Fibroblast of skin of left quadriceps (primary cell): ENCODE data around the gene IL16.
"Not testable (repeated sequence)": the region's sequence is repeated elsewhere in the genome, so short reads cannot be mapped to it uniquely, and the experiment has no call there.

Experiments used
- DNase-seq, 2 experiments: peaks; one replicate each; pipeline ENCODE4 v3.0.0-alpha.2; 2013; ENCODE audit warnings: low read depth in 2 of 2

IL16 gene

GRCh38 chr15:81196576-81197254, at the start of gene IL16:
TSS of gene IL16 (plus strand) at chr15:81196879. CDS start at chr15:81225400, 28,521 bp downstream.
- DNase-seq = no peak

GRCh38 chr15:81151389-81151788, 45.3 kb upstream of the IL16 start:
- no peak for DNase-seq

DNA sequence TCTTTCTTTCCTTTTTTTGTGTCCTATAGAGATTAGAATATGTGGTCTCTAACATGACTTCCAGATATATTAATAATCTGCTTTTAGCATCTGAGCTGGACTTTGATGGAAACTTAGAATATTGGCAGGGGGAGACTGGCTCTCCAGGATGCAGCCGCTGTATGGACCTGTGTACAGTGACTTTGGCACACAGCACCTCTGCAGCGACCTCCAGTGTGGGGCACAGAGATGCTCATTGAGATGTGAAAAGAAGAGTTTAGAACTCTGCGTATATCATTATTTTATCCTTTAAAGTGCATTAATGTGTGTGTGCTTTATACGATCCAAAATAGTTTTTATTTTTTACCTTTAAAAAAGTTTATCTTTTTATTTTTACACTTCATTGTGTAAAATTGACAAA, 44.3 kb upstream of the IL16 start:
- DNase-seq = no peak

DNA sequence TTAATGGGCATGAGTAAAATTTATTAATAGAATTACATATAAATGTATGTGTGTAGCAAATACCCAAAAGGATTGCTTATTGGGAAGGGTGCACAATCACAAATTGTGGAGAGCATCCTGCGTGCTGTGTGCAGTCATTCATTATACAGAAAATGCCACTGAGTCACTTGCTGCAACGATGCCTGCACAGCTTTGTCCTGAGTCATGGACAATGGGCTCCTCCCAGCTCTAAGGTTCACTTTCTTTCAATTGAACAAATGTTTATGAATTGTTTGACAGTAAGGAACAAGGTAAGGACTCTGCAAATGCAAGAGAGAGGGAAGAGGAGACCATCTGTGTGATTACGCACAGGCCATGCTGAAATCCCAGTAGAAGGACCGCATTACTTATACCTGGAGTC, 43.9 kb upstream of the IL16 start:
- DNase-seq = no peak

GRCh38 chr15:81155375-81156218, 41.1 kb upstream of the IL16 start:
- peak; percentile 43 to 49 for DNase-seq

DNA sequence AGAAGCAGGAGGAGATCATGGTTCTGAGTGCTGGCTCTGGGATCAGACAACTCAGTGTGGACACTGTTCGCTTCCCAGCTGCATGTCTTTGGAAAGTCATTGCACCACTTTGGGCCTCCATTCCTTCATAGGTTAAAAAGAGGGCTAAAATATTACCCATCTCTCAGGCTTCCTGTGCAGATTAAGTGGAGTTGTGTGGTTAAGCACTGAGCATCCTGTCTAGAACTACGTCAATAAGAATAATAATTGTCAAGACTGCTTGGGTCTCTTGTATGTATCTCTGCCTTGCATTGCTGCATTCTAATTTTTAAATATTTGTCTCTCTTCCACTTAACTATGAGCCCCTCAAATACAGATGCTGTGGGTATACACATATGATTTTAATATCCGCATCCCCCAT, 40.4 kb upstream of the IL16 start:
- DNase-seq = no peak

DNA sequence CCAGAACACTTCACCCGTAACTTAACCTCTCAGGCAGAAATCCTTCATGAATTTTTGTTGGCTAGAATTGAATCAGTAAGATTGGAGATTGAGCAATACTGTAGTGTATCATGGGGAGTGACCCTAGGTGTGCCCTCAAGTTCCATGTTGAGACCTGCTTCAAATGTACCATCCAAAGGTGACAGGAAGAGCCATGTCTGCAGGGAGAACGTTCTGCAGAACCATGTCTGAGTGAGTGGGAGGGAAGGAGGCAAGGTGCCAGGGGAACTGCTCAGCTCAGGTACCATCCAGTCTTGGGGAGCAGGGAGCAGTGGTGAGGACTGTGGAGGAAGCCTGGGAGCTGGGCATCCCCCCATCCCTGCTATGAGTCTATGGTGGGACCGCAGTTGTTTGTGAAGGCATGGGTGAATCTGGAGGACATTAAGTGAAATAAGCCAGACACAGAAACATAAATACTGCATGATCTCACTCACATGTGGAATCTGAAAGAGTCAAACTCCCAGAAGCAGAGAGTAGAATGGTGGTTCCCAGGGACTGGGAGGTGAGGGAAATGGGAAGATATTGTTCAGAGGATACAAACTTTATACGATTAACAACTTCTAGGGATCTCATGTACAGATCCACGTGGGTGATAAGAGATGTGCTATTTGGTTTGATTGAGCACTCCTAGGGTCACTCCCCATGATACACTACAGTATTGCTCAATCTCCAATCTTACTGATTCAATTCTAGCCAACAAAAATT, 39.3 kb upstream of the IL16 start:
- peak in 1 of 2 experiments; percentile 14 for DNase-seq

DNA sequence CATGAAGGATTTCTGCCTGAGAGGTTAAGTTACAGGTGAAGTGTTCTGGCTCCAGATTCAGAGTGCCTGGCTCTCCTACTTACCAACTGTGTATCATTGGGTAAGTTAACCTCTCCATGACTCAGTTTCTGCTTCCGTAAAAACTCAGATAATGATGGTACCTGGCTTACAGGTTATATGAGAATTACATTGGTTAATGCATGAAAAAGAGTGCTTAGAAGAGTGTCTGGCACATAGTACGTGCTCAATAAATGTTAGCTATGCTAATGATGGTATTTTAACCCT, 38.8 kb upstream of the IL16 start:
- DNase-seq = no peak

GRCh38 chr15:81158561-81158960, 38.1 kb upstream of the IL16 start:
- not testable (repeated sequence) for DNase-seq

GRCh38 chr15:81160312-81161159, 36.1 kb upstream of the IL16 start:
- DNase-seq = peak; percentile 83 to 85

DNA sequence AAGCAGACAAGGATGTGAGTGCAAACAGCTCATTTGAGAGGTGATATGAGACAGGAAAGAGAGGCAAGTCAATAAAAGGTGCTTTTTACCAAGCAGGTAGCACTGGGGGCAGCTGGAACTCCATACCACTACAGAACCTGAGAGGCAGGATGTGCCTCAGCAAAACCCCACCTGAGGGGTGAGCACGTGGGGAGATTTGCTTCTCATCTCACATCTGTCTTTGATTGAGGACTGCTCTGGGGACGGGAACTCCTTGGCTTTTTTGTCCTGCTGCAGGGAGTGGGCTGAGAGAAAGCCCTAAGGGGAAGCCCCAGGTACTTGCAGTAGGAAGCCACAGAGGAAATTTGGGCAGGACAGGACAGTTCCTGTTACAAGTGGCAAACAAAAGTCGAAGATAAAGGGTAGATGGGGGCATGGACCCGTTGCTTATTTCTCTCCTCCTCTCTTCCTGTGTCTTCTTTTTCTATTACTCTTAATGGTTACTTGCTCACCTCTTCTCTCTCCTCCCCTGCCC, 35.5 kb upstream of the IL16 start:
- no peak for DNase-seq

DNA sequence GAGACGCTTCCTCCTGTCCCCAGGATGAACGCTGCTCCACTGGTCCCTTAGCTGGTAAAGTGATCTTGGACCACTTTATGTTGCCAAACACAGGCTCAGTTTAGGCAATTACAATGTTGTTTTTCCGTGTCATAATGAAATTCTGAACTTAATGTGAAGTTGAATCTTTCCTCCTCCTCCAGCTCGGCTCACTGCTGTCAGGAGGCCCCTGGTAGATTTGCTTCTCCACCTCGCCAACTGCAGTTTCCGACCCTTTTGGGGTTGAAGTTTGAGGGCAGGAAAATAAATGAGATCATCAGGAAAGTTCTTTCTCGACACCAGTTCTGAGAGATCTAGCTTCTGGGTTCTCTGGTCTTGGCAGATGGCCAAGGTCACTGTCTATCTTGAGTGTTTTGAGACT, 34.8 kb upstream of the IL16 start:
- DNase-seq = no peak

GRCh38 chr15:81163961-81164800, 32.5 kb upstream of the IL16 start:
- peak; percentile 58 to 63 for DNase-seq

DNA sequence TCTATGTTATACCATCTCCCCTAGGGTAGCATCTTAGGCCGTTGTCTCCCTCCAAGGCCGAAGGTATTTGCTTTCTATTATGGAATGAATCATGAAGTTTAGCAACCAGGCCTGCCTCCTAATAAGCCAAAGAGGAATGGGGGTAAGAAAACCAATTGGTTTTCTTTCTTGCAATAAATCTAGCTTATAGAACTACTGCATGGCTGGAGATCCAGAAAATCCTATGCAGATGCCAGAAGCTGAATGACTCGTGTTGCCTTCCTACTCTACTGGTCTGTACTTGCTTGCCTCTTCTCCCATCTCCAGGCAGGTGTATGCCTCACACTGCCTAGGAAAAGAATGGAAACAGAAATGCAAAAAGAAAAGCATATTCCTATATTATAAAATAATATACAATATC, 31.1 kb upstream of the IL16 start:
- no peak for DNase-seq

DNA sequence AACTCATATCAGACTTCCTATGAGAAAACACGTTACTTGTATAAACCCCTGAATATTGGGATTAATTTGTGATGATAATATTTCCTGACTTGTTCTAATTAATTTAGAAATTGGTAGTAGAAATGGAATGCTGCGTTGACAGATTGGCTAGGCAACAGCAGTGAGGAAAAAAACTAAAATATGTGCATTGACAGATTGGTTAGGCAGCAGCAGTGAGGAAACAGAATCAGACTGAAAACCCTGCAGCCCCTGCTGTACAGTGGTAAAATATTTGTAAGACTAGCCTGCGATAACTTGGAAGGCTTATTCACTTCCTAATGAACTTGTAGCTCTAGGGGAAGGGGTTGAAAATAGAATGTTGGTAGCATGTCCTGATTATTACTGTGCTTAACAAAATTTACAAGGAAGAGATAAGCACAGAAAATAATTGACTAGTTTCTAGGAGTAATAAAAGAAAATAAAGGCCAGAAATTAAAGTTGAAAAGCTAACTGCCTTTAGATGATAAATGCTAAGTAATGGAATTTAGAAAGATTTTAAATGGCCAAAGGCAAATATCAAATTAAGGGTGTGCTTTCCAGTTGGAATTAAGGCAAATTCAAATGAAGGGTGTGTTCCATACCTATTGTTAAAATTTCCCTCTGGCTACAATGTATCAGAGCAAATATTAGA, 29.9 kb upstream of the IL16 start:
- no peak for DNase-seq

DNA sequence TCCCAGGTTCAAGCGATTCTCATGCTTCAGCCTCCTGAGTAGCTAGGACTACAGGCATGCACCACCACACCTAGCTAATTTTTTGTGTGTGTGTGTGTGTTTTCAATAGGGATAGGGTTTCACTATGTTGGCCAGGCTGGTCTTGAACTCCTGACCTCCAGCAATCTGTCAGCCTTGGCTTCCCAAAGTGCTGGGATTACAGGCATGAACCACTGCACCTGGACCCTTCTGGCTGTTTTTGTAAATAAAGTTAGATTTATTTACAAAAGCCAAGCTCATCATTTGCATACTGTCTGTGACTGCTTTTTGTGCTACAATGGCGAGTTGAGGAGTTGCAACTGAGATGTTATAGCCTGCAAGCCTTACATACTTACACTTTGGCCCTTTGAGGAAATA, 28.6 kb upstream of the IL16 start:
- no peak for DNase-seq

DNA sequence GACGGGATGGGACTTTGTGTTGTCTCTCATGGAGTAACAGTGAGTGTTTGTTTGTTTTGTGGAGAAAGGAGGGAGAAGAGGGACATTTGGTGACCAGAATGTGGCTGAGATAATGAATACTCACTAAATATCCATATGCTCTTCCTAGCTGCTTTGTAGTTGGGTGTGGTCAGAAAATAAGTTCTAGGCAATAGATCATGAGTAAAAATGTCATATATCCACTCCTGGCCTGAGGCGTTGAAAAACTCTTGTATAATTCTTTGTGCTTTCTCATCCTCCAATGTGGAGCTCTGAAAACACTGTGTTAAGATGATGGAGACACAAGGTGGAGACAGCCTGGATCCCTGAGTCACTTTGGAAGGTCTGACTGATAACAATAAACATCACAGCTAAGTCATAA, 28.0 kb upstream of the IL16 start:
- no peak for DNase-seq

GRCh38 chr15:81170511-81170910, 26.2 kb upstream of the IL16 start:
- DNase-seq = no peak

GRCh38 chr15:81171286-81171685, 25.4 kb upstream of the IL16 start:
- DNase-seq = no peak

GRCh38 chr15:81174125-81174791, 22.4 kb upstream of the IL16 start:
- DNase-seq = no peak
